Liver (tissue), 3 donors: ENCODE data around the gene ETS1.

Source experiments
- EGR1 ChIP-seq, 2 donors: IDR thresholded peaks; 2 replicates each; pipeline ENCODE4 v1.6.1; 2016 to 2018; ENCODE audit warnings: antibody characterized with exemption in 2 of 2, low read depth in 2 of 2
- HNF4A ChIP-seq, 2 donors: conservative IDR thresholded peaks; 2 replicates each; pipeline ENCODE4 v1.6.1; 2016; ENCODE audit warnings: antibody characterized with exemption in 2 of 2, mild to moderate bottlenecking in 2 of 2
- RXRA ChIP-seq, 2 donors: IDR thresholded peaks; 2 replicates each; pipeline ENCODE4 v1.6.1; 2017 to 2018; ENCODE audit warnings: antibody characterized with exemption in 2 of 2, mild to moderate bottlenecking in 1 of 2
- SP1 ChIP-seq: IDR thresholded peaks from 2 replicates; pipeline ENCODE4 v1.6.1; 2018; ENCODE audit warnings: antibody characterized with exemption, mild to moderate bottlenecking
- TAF1 ChIP-seq: conservative IDR thresholded peaks from 2 replicates; pipeline ENCODE4 v1.6.1; 2016; ENCODE audit warnings: antibody characterized with exemption, mild to moderate bottlenecking
- YY1 ChIP-seq: IDR thresholded peaks from 2 replicates; pipeline ENCODE4 v1.6.1; 2016; ENCODE audit warnings: antibody characterized with exemption, mild to moderate bottlenecking
- TF ChIP-seq, protein P1 (sequence below): fragments of 150-350 bp; IDR thresholded peaks from 2 replicates; pipeline ENCODE4 v1.5.1; 2017; ENCODE audit warnings: improper control_type of control experiment, low read depth, low read length; ENCODE audit not compliant: missing input control
- TF ChIP-seq, protein P2 (sequence below): IDR thresholded peaks from 2 replicates; pipeline ENCODE4 v1.6.1; 2016; ENCODE audit warnings: antibody characterized with exemption
- TF ChIP-seq, protein P3 (sequence below): IDR thresholded peaks from 2 replicates; pipeline ENCODE4 v1.6.1; 2016; ENCODE audit warnings: antibody characterized with exemption
- TF ChIP-seq, protein P4 (sequence below): IDR thresholded peaks from 2 replicates; pipeline ENCODE4 v1.6.1; 2016; ENCODE audit warnings: antibody characterized with exemption, mild to moderate bottlenecking
- donor health status: healthy.
- donor health status: healthy.

DNA sequence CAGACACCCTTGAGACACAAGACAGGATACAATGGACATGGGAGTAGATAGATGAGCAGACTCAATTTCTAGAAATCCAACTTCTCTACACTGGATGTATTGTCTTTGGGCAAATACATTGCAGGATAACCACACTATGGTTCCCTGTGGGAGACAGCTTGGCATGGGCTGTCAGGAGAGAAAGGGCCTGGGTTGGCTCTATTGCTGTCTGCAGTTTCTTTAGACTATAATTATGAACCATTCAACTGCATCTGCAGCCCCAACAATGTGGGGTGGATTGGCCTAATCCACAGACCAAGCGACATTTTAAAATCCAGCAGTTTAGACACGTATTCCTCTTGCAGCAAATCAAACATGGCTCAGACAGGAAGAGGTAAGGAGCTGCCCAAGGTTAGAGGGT lies 60.3 kb downstream of the ETS1 start:
- TF ChIP-seq, protein P1, sequence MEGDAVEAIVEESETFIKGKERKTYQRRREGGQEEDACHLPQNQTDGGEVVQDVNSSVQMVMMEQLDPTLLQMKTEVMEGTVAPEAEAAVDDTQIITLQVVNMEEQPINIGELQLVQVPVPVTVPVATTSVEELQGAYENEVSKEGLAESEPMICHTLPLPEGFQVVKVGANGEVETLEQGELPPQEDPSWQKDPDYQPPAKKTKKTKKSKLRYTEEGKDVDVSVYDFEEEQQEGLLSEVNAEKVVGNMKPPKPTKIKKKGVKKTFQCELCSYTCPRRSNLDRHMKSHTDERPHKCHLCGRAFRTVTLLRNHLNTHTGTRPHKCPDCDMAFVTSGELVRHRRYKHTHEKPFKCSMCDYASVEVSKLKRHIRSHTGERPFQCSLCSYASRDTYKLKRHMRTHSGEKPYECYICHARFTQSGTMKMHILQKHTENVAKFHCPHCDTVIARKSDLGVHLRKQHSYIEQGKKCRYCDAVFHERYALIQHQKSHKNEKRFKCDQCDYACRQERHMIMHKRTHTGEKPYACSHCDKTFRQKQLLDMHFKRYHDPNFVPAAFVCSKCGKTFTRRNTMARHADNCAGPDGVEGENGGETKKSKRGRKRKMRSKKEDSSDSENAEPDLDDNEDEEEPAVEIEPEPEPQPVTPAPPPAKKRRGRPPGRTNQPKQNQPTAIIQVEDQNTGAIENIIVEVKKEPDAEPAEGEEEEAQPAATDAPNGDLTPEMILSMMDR, result no peak
- TF ChIP-seq SP1 (no peak), YY1 (no peak), EGR1 (IDR thresholded peaks at IDR 0.05; ENCODE audit: low read depth in 2 of 2) (no peak), HNF4A (conservative IDR thresholded peaks at IDR 0.05) (no peak), TAF1 (no peak), RXRA (IDR thresholded peaks at IDR 0.05) (no peak)
- TF ChIP-seq, protein P2, sequence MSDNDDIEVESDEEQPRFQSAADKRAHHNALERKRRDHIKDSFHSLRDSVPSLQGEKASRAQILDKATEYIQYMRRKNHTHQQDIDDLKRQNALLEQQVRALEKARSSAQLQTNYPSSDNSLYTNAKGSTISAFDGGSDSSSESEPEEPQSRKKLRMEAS, result no peak
- TF ChIP-seq, protein P3, sequence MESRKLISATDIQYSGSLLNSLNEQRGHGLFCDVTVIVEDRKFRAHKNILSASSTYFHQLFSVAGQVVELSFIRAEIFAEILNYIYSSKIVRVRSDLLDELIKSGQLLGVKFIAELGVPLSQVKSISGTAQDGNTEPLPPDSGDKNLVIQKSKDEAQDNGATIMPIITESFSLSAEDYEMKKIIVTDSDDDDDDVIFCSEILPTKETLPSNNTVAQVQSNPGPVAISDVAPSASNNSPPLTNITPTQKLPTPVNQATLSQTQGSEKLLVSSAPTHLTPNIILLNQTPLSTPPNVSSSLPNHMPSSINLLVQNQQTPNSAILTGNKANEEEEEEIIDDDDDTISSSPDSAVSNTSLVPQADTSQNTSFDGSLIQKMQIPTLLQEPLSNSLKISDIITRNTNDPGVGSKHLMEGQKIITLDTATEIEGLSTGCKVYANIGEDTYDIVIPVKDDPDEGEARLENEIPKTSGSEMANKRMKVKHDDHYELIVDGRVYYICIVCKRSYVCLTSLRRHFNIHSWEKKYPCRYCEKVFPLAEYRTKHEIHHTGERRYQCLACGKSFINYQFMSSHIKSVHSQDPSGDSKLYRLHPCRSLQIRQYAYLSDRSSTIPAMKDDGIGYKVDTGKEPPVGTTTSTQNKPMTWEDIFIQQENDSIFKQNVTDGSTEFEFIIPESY, result no peak
- TF ChIP-seq, protein P4, sequence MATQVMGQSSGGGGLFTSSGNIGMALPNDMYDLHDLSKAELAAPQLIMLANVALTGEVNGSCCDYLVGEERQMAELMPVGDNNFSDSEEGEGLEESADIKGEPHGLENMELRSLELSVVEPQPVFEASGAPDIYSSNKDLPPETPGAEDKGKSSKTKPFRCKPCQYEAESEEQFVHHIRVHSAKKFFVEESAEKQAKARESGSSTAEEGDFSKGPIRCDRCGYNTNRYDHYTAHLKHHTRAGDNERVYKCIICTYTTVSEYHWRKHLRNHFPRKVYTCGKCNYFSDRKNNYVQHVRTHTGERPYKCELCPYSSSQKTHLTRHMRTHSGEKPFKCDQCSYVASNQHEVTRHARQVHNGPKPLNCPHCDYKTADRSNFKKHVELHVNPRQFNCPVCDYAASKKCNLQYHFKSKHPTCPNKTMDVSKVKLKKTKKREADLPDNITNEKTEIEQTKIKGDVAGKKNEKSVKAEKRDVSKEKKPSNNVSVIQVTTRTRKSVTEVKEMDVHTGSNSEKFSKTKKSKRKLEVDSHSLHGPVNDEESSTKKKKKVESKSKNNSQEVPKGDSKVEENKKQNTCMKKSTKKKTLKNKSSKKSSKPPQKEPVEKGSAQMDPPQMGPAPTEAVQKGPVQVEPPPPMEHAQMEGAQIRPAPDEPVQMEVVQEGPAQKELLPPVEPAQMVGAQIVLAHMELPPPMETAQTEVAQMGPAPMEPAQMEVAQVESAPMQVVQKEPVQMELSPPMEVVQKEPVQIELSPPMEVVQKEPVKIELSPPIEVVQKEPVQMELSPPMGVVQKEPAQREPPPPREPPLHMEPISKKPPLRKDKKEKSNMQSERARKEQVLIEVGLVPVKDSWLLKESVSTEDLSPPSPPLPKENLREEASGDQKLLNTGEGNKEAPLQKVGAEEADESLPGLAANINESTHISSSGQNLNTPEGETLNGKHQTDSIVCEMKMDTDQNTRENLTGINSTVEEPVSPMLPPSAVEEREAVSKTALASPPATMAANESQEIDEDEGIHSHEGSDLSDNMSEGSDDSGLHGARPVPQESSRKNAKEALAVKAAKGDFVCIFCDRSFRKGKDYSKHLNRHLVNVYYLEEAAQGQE, result no peak
